Chondrocyte (in vitro differentiated cells): ENCODE measurements around the gene ARHGAP40. TPM values are rescaled to one million over a fixed set of nuclear protein-coding genes. Genes with fewer than 3 reads are reported as not detected.
A peak's percentile ranks its signal among the peaks of the same experiment; 100 is the strongest.

Experiments
- DNase-seq: peaks from one replicate; pipeline ENCODE4 v3.0.0; 2021; ENCODE audit warnings: mixed read lengths, low spot score
- H3K27ac Mint-ChIP-seq: one replicate; pipeline ENCODE4 v1.8.0; 2021; ENCODE audit warnings: mild to moderate bottlenecking, moderate library complexity, mixed read lengths; ENCODE audit not compliant: unreplicated experiment
- H3K27me3 Mint-ChIP-seq: 2 replicates; pipeline ENCODE4 v1.8.0; 2021; ENCODE audit warnings: low read depth, mixed read lengths
- H3K36me3 Mint-ChIP-seq: 2 replicates; pipeline ENCODE4 v1.8.0; 2021; ENCODE audit warnings: low read depth, mixed read lengths
- H3K4me1 Mint-ChIP-seq: 2 replicates; pipeline ENCODE4 v1.8.0; 2021; ENCODE audit warnings: low read depth, mild to moderate bottlenecking, mixed read lengths
- H3K4me3 Mint-ChIP-seq: one replicate; pipeline ENCODE4 v1.8.0; 2021; ENCODE audit warnings: mild to moderate bottlenecking, moderate library complexity, mixed read lengths; ENCODE audit not compliant: unreplicated experiment
- H3K9me3 Mint-ChIP-seq: 2 replicates; pipeline ENCODE4 v1.8.0; 2021; ENCODE audit warnings: low read depth, mixed read lengths
- CTCF ChIP-seq: fragments of 200-600 bp; sonication (generic); IDR thresholded peaks from 2 replicates; pipeline ENCODE4 v1.5.0; 2021; ENCODE audit warnings: antibody characterized with exemption, mild to moderate bottlenecking, moderate library complexity
- total RNA-seq: library from RNA; stranded (reverse); gene quantifications from 3 replicates; pipeline ENCODE4 v1.2.1, GENCODE V29; 2021

The ARHGAP40 gene
- total RNA-seq, 1 donor from 2014 or later, result not detected

- no peaks in the 10 kb centered on the region for H3K36me3 Mint-ChIP-seq
- peaks cover 6% of the 10 kb centered on the region for H3K4me1 Mint-ChIP-seq
- TF ChIP-seq CTCF, result peak; percentile 78
- peaks cover 55% of the 10 kb centered on the region for H3K27me3 Mint-ChIP-seq
- no peak overlapping the region for H3K4me3 Mint-ChIP-seq
- no peak for DNase-seq
- H3K9me3 Mint-ChIP-seq, result no peaks in the 10 kb centered on the region
- no peak overlapping the region for H3K27ac Mint-ChIP-seq
Measured at GRCh38 chr20:38649275-38649891, 47.8 kb downstream of the ARHGAP40 start.

GRCh38 chr20:38650010-38650409, 48.4 kb downstream of the ARHGAP40 start:
- Mint-ChIP-seq H3K27me3 (peaks cover 55% of the 10 kb centered on the region), H3K9me3 (no peaks in the 10 kb centered on the region), H3K27ac (no peak overlapping the region)

GRCh38 chr20:38651154-38651553, 49.5 kb downstream of the ARHGAP40 start:
- Mint-ChIP-seq H3K4me3 (no peak overlapping the region), H3K4me1 (peaks cover 6% of the 10 kb centered on the region), H3K27me3 (peaks cover 55% of the 10 kb centered on the region), H3K36me3 (no peaks in the 10 kb centered on the region), H3K27ac (no peak overlapping the region), H3K9me3 (no peaks in the 10 kb centered on the region)
- no peak for DNase-seq
- no peak for TF ChIP-seq CTCF

More at GRCh38 chr20:38650010-38650409, 48.4 kb downstream of the ARHGAP40 start:
- no peak for TF ChIP-seq CTCF
- Mint-ChIP-seq H3K4me1 (peaks cover 6% of the 10 kb centered on the region), H3K36me3 (no peaks in the 10 kb centered on the region), H3K4me3 (no peak overlapping the region)
- DNase-seq, result no peak

GRCh38 chr20:38651562-38651961, 50.0 kb downstream of the ARHGAP40 start:
- Mint-ChIP-seq H3K4me3 (no peak overlapping the region), H3K36me3 (no peaks in the 10 kb centered on the region), H3K27me3 (peaks cover 51% of the 10 kb centered on the region), H3K9me3 (no peaks in the 10 kb centered on the region), H3K27ac (no peak overlapping the region), H3K4me1 (peaks cover 2% of the 10 kb centered on the region)
- TF ChIP-seq CTCF, result no peak
- DNase-seq, result no peak

GRCh38 chr20:38652995-38653394, 51.4 kb downstream of the ARHGAP40 start:
- H3K4me3 Mint-ChIP-seq, result no peak overlapping the region

More at GRCh38 chr20:38652995-38653394, 51.4 kb downstream of the ARHGAP40 start:
- no peak overlapping the region for H3K27ac Mint-ChIP-seq
- H3K9me3 Mint-ChIP-seq, result no peaks in the 10 kb centered on the region
- H3K36me3 Mint-ChIP-seq, result no peaks in the 10 kb centered on the region
- no peaks in the 10 kb centered on the region for H3K4me1 Mint-ChIP-seq
- no peak for DNase-seq
- H3K27me3 Mint-ChIP-seq, result peaks cover 48% of the 10 kb centered on the region
- no peak for TF ChIP-seq CTCF
